HUES64 (cell line): Measurements from ENCODE around the gene GLOD4.

Source experiments
- H3K27ac ChIP-seq: 2 replicates; pipeline ENCODE4 v1.7.0; 2013; ENCODE audit warnings: low read depth, low read length, inconsistent platforms
- H3K27me3 ChIP-seq: 2 replicates; pipeline ENCODE4 v1.6.1; 2013; ENCODE audit warnings: mild to moderate bottlenecking, low read length; ENCODE audit not compliant: insufficient read depth
- H3K36me3 ChIP-seq: 2 replicates; pipeline ENCODE4 v1.6.1; 2013; ENCODE audit warnings: mild to moderate bottlenecking, low read length; ENCODE audit not compliant: insufficient read depth
- H3K4me1 ChIP-seq: 2 replicates; pipeline ENCODE4 v1.6.1; 2013; ENCODE audit warnings: mild to moderate bottlenecking, low read length, moderate library complexity; ENCODE audit not compliant: insufficient read depth
- H3K4me3 ChIP-seq: 2 replicates; pipeline ENCODE4 v1.5.1; 2013; ENCODE audit warnings: mild to moderate bottlenecking, low read length, moderate library complexity
- H3K9ac ChIP-seq: 2 replicates; pipeline ENCODE4 v1.6.1; 2013; ENCODE audit warnings: mild to moderate bottlenecking, low read depth, low read length
- H3K9me3 ChIP-seq: 2 replicates; pipeline ENCODE4 v1.6.1; 2013; ENCODE audit warnings: low read depth, low read length; ENCODE audit not compliant: insufficient read depth
- WGBS: fragments of 150-250, 120-280 bp; methylation state at CpG from one replicate; pipeline ENCODE4 v1.1.7; 2013; ENCODE audit warnings: missing lambda C conversion rate; 5-methylcytosine and 5-hydroxymethylcytosine counted together

GLOD4 gene

GRCh38 chr17:801660-802059, 19.6 kb upstream of the GLOD4 start:
- Histone ChIP-seq H3K9me3 (no peaks in the 10 kb centered on the region), H3K4me1 (no peaks in the 10 kb centered on the region), H3K4me3 (no peak overlapping the region), H3K27me3 (no peaks in the 10 kb centered on the region), H3K9ac (no peak overlapping the region), H3K36me3 (peaks cover 31% of the 10 kb centered on the region), H3K27ac (no peak overlapping the region)
- 94% methylated on average over 6 of the region's 6 CpGs for WGBS

GRCh38 chr17:800446-801242, 18.6 kb upstream of the GLOD4 start:
- H3K4me1 ChIP-seq, result no peaks in the 10 kb centered on the region
- no peaks in the 10 kb centered on the region for H3K27me3 ChIP-seq
- 90% methylated on average over 39 of the region's 39 CpGs for WGBS

GRCh38 chr17:799261-799660, 17.2 kb upstream of the GLOD4 start:
- no peaks in the 10 kb centered on the region for H3K9me3 ChIP-seq
- peaks cover 38% of the 10 kb centered on the region for H3K36me3 ChIP-seq
- peaks cover 5% of the 10 kb centered on the region; the same call in 1 of the 2 replicates for H3K4me1 ChIP-seq
- no peaks in the 10 kb centered on the region for H3K27me3 ChIP-seq
- no peak overlapping the region for H3K9ac ChIP-seq
- WGBS, result 95% methylated on average over 11 of the region's 11 CpGs
- H3K27ac ChIP-seq, result no peak overlapping the region
- H3K4me3 ChIP-seq, result no peak overlapping the region

More at GRCh38 chr17:800446-801242, 18.6 kb upstream of the GLOD4 start:
- Histone ChIP-seq H3K27ac (no peak overlapping the region), H3K9ac (no peak overlapping the region), H3K9me3 (no peaks in the 10 kb centered on the region), H3K4me3 (no peak overlapping the region), H3K36me3 (peaks cover 38% of the 10 kb centered on the region)

GRCh38 chr17:798246-798645, 16.2 kb upstream of the GLOD4 start:
- 89% methylated on average over 11 of the region's 11 CpGs for WGBS
- Histone ChIP-seq H3K27me3 (no peaks in the 10 kb centered on the region), H3K9me3 (no peaks in the 10 kb centered on the region), H3K4me3 (no peak overlapping the region), H3K27ac (no peak overlapping the region), H3K36me3 (peaks cover 30% of the 10 kb centered on the region), H3K4me1 (peaks cover 5% of the 10 kb centered on the region; the same call in 1 of the 2 replicates), H3K9ac (no peak overlapping the region)

GRCh38 chr17:797236-797840, 15.3 kb upstream of the GLOD4 start:
- Histone ChIP-seq H3K9me3 (no peaks in the 10 kb centered on the region), H3K4me3 (no peak overlapping the region), H3K36me3 (peaks cover 33% of the 10 kb centered on the region), H3K27ac (no peak overlapping the region), H3K27me3 (no peaks in the 10 kb centered on the region), H3K9ac (no peak overlapping the region), H3K4me1 (peaks cover 5% of the 10 kb centered on the region; the same call in 1 of the 2 replicates)
- 96% methylated on average over 22 of the region's 22 CpGs for WGBS

GRCh38 chr17:796609-797008, 14.5 kb upstream of the GLOD4 start:
- H3K4me3 ChIP-seq, result no peak overlapping the region
- WGBS, result 97% methylated on average over 15 of the region's 15 CpGs
- H3K27me3 ChIP-seq, result no peaks in the 10 kb centered on the region
- no peak overlapping the region for H3K9ac ChIP-seq
- peaks cover 5% of the 10 kb centered on the region; the same call in 1 of the 2 replicates for H3K4me1 ChIP-seq
- no peaks in the 10 kb centered on the region for H3K9me3 ChIP-seq
- no peak overlapping the region for H3K27ac ChIP-seq
- peaks cover 38% of the 10 kb centered on the region for H3K36me3 ChIP-seq

GRCh38 chr17:795721-796120, 13.6 kb upstream of the GLOD4 start:
- Histone ChIP-seq H3K4me1 (peaks cover 5% of the 10 kb centered on the region; the same call in 1 of the 2 replicates), H3K9ac (no peak overlapping the region), H3K9me3 (no peaks in the 10 kb centered on the region), H3K27me3 (no peaks in the 10 kb centered on the region), H3K36me3 (peaks cover 40% of the 10 kb centered on the region), H3K27ac (no peak overlapping the region), H3K4me3 (no peak overlapping the region)
- 92% methylated on average over 9 of the region's 9 CpGs for WGBS

- Histone ChIP-seq H3K9ac (peak overlapping the region; percentile 1; the same call in 1 of the 2 replicates), H3K4me3 (no peak overlapping the region), H3K9me3 (no peaks in the 10 kb centered on the region), H3K36me3 (peaks cover 36% of the 10 kb centered on the region), H3K27me3 (no peaks in the 10 kb centered on the region), H3K27ac (no peak overlapping the region; the same call in 1 of the 2 replicates), H3K4me1 (peaks cover 5% of the 10 kb centered on the region; the same call in 1 of the 2 replicates)
- 88% methylated on average over 14 of the region's 14 CpGs for WGBS
Observed at GRCh38 chr17:795276-795675, 13.2 kb upstream of the GLOD4 start.

GRCh38 chr17:794876-795275, 12.8 kb upstream of the GLOD4 start:
- H3K9me3 ChIP-seq, result no peaks in the 10 kb centered on the region
- no peaks in the 10 kb centered on the region for H3K27me3 ChIP-seq
- no peak overlapping the region; the same call in 1 of the 2 replicates for H3K27ac ChIP-seq
- peaks cover 5% of the 10 kb centered on the region; the same call in 1 of the 2 replicates for H3K4me1 ChIP-seq
- 0 out of 2 replicates have a peak overlapping the region, but pooled peaks have one; percentile 1 for H3K9ac ChIP-seq
- 45% methylated on average over 17 of the region's 18 CpGs for WGBS
- H3K4me3 ChIP-seq, result no peak overlapping the region
- H3K36me3 ChIP-seq, result peaks cover 35% of the 10 kb centered on the region

GRCh38 chr17:792277-792676, 10.2 kb upstream of the GLOD4 start:
- Histone ChIP-seq H3K27ac (no peak overlapping the region; the same call in 1 of the 2 replicates), H3K36me3 (peaks cover 53% of the 10 kb centered on the region), H3K27me3 (no peaks in the 10 kb centered on the region), H3K4me3 (no peak overlapping the region), H3K4me1 (peaks cover 5% of the 10 kb centered on the region; the same call in 1 of the 2 replicates), H3K9me3 (no peaks in the 10 kb centered on the region), H3K9ac (no peak overlapping the region)
- 91% methylated on average over 9 of the region's 9 CpGs for WGBS

GRCh38 chr17:791829-792228, 9.7 kb upstream of the GLOD4 start:
- H3K27ac ChIP-seq, result no peak overlapping the region

More at GRCh38 chr17:791829-792228, 9.7 kb upstream of the GLOD4 start:
- H3K9me3 ChIP-seq, result no peaks in the 10 kb centered on the region
- peaks cover 5% of the 10 kb centered on the region; the same call in 1 of the 2 replicates for H3K4me1 ChIP-seq
- H3K27me3 ChIP-seq, result no peaks in the 10 kb centered on the region
- 92% methylated on average over 19 of the region's 19 CpGs for WGBS
- no peak overlapping the region for H3K4me3 ChIP-seq
- no peak overlapping the region for H3K9ac ChIP-seq
- H3K36me3 ChIP-seq, result peaks cover 55% of the 10 kb centered on the region
